NCI-H1092 (cell line): ENCODE data around the gene TXLNB.

Experiments
- DNase-seq: peaks from one replicate; lab custom pipeline; 2025; lab: John Stamatoyannopoulos, UW

The TXLNB gene

GRCh38 chr6:139291813-139292619 is at the start of gene TXLNB:
Gene TXLNB (minus strand): TSS chr6:139291998. CDS start chr6:139288899, 3,099 bp downstream.
- no peak for DNase-seq

DNA sequence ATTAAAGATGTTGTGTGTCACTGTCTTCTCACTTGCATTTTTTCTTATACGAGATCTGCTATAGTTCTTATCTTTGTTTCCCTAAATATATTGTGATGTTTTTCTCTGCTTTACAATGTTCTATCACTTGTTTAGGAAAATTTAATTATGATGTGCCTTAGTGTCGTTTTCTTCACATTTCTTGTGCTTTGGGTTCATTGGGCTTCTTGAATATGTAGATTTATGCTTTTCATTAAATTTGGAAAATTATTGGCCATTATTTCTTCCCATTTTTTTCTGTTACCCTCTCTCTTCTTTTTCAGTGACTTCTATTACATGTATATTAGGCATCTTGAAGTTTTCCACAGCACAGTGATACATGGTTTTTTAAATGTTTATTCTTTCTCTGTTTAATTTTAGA is 49.3 kb upstream of the TXLNB start:
- no peak for DNase-seq

GRCh38 chr6:139338795-139339194 is 47.0 kb upstream of the TXLNB start:
- no peak for DNase-seq

DNA sequence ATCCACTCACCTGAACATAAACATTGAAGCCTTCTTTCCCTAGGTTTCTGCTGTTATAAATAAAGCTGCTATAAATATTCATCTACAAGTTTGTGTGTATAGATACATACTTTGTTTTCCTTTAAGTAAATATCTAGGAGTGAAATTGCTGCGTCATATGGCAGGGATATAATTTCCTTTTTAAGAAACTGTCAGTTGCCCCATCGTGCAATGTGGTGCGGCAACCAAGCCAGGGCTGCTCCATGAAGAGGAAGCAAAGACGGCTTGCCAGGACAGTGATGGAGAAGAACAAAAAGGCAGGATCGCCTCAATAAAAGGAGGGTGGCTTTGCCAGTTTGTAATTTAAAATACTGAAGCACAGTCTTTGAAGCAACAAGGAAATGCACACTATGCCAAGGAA is 46.0 kb upstream of the TXLNB start:
- no peak for DNase-seq

DNA sequence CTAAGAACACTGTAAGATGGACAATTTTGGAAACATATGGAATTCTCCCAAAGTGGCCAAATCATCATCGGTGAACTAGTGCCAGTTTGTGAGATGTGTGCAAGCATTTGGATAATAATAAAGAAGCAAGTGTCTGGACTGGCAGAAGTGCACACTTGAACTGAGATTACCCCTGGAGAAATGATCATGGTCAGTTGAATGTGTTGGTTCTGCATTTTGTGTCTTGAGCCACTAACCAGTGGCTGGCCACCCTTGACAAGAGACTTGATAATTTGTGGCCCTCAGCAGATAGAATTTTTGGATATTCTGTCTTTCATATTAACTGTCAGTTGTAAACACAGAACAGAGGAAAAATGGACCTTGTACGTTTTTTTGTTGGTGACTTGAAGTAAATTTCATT is 45.2 kb upstream of the TXLNB start:
- no peak for DNase-seq

DNA sequence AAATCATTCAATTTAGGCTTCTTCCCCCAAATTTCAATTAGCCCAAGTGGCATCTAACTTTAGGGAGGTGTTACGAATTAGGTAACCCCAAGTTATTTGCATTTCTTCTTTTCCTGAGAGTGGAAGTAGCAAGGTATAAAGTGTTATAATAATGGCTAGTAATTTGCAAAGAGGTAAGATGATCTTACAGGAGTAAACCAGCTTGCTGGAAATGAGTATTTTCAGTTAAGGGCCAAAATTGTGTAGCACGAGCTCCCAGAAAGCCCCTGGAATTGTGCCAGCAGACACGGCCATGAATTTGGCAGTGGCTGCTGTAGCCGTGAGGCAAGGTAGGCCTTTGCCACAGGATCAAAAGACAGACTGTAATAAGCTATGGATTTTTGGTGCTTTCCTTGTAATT is 44.7 kb upstream of the TXLNB start:
- DNase-seq = peak; percentile 5

- no peak for DNase-seq
Measured at GRCh38 chr6:139335447-139336210, 43.8 kb upstream of the TXLNB start.

- no peak for DNase-seq
Measured at GRCh38 chr6:139334806-139335446, 43.1 kb upstream of the TXLNB start.

GRCh38 chr6:139330826-139331500 is 39.2 kb upstream of the TXLNB start:
- no peak for DNase-seq

DNA sequence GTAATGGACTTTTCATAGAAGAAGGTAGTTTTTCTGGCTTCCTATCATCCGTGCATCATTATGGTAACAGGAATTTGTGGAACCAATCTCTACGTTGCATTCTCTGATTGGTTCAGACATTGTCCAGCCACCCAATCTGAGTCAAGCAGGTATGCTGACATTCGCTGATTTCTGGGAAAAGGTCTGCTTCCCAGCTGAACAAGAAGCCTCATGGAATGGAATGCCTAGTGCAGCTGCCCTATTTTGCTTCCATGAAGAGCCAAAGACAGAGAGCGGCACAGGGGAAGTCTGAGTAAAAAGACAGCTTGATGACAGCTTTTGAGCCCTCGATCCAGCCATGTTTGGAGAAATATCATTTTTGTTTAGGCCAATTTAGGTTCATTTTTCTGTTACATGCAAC is 38.5 kb upstream of the TXLNB start:
- DNase-seq = no peak

- no peak for DNase-seq
Measured at GRCh38 chr6:139329224-139329623, 37.4 kb upstream of the TXLNB start.

DNA sequence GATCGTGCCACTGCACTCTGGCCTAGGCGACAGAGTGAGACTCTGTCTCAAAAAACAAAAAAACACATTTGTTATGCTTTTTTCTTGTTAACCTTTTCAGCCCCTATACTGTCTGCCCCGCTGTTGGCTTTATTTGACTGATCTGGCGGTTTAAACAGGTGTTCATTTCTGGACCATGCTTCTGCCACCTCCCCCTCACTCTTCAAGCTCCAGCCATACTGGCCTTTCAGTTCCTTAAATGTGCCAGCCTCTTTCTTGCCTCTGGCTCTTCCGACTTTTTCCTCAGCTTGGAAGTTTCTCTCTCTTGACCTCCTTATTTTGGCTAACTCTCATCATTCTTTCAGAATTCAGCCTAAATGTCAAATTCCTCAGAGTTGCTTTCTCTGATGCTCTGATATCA is 35.2 kb upstream of the TXLNB start:
- no peak for DNase-seq

DNA sequence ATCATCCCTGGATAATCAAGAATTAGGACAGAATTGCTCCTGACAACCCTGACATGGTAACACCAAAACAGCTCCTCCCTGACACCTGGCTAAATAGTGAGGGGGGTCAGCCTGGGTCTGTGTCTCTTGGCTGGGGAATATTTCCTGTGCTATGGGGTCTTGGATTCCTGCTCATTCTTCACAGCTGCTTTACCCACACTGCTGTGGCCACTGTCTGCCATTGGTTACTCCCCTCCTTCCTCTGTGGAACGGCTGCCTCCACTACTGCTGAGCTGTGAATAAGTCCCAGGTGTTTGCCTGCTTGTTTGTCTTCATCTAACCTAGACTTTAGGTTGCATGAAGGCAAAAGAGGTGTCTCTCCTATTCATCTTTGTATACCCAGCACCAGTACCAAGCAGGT is 33.9 kb upstream of the TXLNB start:
- no peak for DNase-seq

- no peak for DNase-seq
Measured at GRCh38 chr6:139325125-139325524, 33.3 kb upstream of the TXLNB start.

- DNase-seq = no peak
Measured at GRCh38 chr6:139324301-139324555, 32.4 kb upstream of the TXLNB start.

- no peak for DNase-seq
Measured at GRCh38 chr6:139323511-139324300, 31.9 kb upstream of the TXLNB start.

GRCh38 chr6:139320081-139320480 is 28.3 kb upstream of the TXLNB start:
- DNase-seq = no peak

GRCh38 chr6:139316622-139317317 is 25.0 kb upstream of the TXLNB start:
- no peak for DNase-seq

GRCh38 chr6:139313784-139314545 is 22.2 kb upstream of the TXLNB start:
- no peak for DNase-seq

DNA sequence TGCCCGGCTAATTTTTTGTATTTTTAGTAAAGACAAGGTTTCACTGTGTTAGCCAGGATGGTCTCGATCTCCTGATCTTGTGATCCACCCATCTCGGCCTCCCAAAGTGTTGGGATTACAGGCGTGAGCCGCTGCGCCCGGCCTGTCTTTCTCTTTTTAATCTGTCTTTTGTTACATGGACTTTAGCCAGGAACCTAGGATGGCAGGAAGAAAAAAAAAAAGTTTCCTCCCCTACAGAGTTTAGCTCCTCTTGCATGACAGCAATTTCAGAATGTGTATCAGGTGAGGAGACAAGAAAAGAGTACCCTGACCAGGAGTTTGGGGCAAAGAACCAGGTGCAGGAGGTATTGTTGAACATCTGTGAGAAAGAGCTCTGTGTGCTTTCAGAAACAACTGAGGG is 21.4 kb upstream of the TXLNB start:
- DNase-seq = no peak
